KMS-11 (cell line): ENCODE measurements around the gene HS3ST2.

ENCODE experiments used
- H2AFZ ChIP-seq: fragments of 200-600 bp; sonication (generic); 2 replicates; pipeline ENCODE4 v1.6.1; 2016; ENCODE audit warnings: antibody characterized with exemption, mixed run types, low read depth
- H3K27ac ChIP-seq: fragments of 200-600 bp; sonication (generic); 2 replicates; pipeline ENCODE4 v1.6.1; 2016; ENCODE audit warnings: mild to moderate bottlenecking, mixed run types
- H3K27me3 ChIP-seq: fragments of 200-600 bp; sonication (generic); 2 replicates; pipeline ENCODE4 v1.6.1; 2017; ENCODE audit warnings: mild to moderate bottlenecking, low read depth, mixed run types, moderate library complexity; ENCODE audit not compliant: insufficient read depth
- H3K36me3 ChIP-seq: fragments of 200-600 bp; sonication (generic); 2 replicates; pipeline ENCODE4 v1.6.1; 2017; ENCODE audit warnings: mild to moderate bottlenecking, mixed run types; ENCODE audit not compliant: insufficient read depth
- H3K4me1 ChIP-seq: fragments of 200-600 bp; sonication (generic); 2 replicates; pipeline ENCODE4 v1.6.1; 2016; ENCODE audit warnings: mild to moderate bottlenecking, low read depth, mixed run types; ENCODE audit not compliant: poor library complexity, severe bottlenecking
- H3K4me2 ChIP-seq: fragments of 200-600 bp; sonication (generic); 2 replicates; pipeline ENCODE4 v1.7.0; 2016; ENCODE audit warnings: mild to moderate bottlenecking, mixed run types
- H3K4me3 ChIP-seq: fragments of 200-600 bp; sonication (generic); IDR thresholded peaks from 2 replicates; pipeline ENCODE4 v1.6.1; 2017; ENCODE audit warnings: low read depth, low read length, mixed read lengths; ENCODE audit not compliant: insufficient read depth
- H3K79me2 ChIP-seq: fragments of 200-600 bp; sonication (generic); 2 replicates; pipeline ENCODE4 v1.6.1; 2016; ENCODE audit warnings: low read depth, mixed run types; ENCODE audit not compliant: insufficient read depth
- H3K9ac ChIP-seq: fragments of 200-600 bp; sonication (generic); 2 replicates; pipeline ENCODE4 v1.6.1; 2016; ENCODE audit warnings: mild to moderate bottlenecking, mixed run types
- H4K20me1 ChIP-seq: fragments of 200-600 bp; sonication (generic); 2 replicates; pipeline ENCODE4 v1.6.1; 2016; ENCODE audit warnings: mild to moderate bottlenecking, mixed run types; ENCODE audit not compliant: insufficient read depth
- CTCF ChIP-seq: fragments of 200-600 bp; sonication (generic); conservative IDR thresholded peaks from 2 replicates; pipeline ENCODE4 v1.6.1; 2017; ENCODE audit warnings: low read depth, mild to moderate bottlenecking, antibody characterized with exemption, low read length, moderate library complexity, mixed read lengths

The HS3ST2 gene

GRCh38 chr16:22955461-22956070, 141.6 kb downstream of the HS3ST2 start:
- Histone ChIP-seq H2AFZ (no peak overlapping the region), H4K20me1 (no peaks in the 10 kb centered on the region), H3K9ac (no peak overlapping the region), H3K36me3 (no peaks in the 10 kb centered on the region), H3K79me2 (no peaks in the 10 kb centered on the region), H3K4me2 (no peak overlapping the region), H3K4me1 (no peaks in the 10 kb centered on the region), H3K27me3 (no peaks in the 10 kb centered on the region), H3K4me3 (no peak overlapping the region), H3K27ac (no peak overlapping the region)
- no peak for TF ChIP-seq CTCF

- TF ChIP-seq CTCF: no peak
- H3K4me3 ChIP-seq: no peak overlapping the region
- no peak overlapping the region for H3K27ac ChIP-seq
- H2AFZ ChIP-seq: no peak overlapping the region
- no peaks in the 10 kb centered on the region for H4K20me1 ChIP-seq
- H3K4me2 ChIP-seq: no peak overlapping the region
- H3K4me1 ChIP-seq: no peaks in the 10 kb centered on the region
- no peak overlapping the region for H3K9ac ChIP-seq
- H3K36me3 ChIP-seq: no peaks in the 10 kb centered on the region
- H3K79me2 ChIP-seq: no peaks in the 10 kb centered on the region
- H3K27me3 ChIP-seq: no peaks in the 10 kb centered on the region
Measured at GRCh38 chr16:22961206-22961605, 147.2 kb downstream of the HS3ST2 start.

DNA sequence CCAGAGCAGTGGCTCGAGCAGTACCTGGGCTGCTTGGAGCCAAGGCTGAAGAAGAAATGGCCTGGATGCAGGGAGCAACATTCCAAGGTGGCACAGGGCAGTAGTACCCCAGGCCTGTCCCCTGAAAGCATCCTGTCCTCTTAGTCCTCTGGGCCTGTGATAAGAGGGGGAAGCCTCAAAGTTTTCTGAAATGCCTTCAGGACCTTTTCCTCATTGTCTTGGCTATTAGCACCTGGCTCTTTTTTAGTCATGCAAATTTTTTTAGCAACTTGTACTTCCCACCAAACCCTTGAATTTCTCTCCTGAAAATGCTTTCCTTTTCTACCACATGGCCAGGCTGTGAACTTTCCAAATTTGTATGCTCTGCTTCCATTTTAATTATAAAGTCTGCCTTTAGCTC, 148.9 kb downstream of the HS3ST2 start:
- no peak overlapping the region for H2AFZ ChIP-seq
- no peaks in the 10 kb centered on the region for H3K79me2 ChIP-seq
- H3K36me3 ChIP-seq: no peaks in the 10 kb centered on the region
- no peaks in the 10 kb centered on the region for H3K27me3 ChIP-seq
- no peak overlapping the region for H3K27ac ChIP-seq
- no peaks in the 10 kb centered on the region for H4K20me1 ChIP-seq
- no peaks in the 10 kb centered on the region for H3K4me1 ChIP-seq
- H3K9ac ChIP-seq: no peak overlapping the region
- TF ChIP-seq CTCF: no peak
- no peak overlapping the region for H3K4me2 ChIP-seq
- no peak overlapping the region for H3K4me3 ChIP-seq
